RWPE1 (cell line): ENCODE measurements around the gene ATF6B.
A peak's percentile ranks its signal among the peaks of the same experiment; 100 is the strongest.

Source experiments
- CTCF ChIA-PET: fragments of 350-600 bp; sonication (Branson Sonifier 250); formaldehyde crosslinking; extraction: SDS; loops from one replicate; lab custom pipeline; 2021; lab: Yijun Ruan, JAX
- POLR2A ChIA-PET: fragments of 400-600 bp; formaldehyde crosslinking; extraction: SDS; loops from one replicate; lab custom pipeline; 2020; ENCODE audit warnings: antibody characterized with exemption; ENCODE audit not compliant: low non-redundant PET; lab: Yijun Ruan, JAX
- DNase-seq: peaks from one replicate; pipeline ENCODE4 v3.0.0; 2012; ENCODE audit warnings: low spot score
- H3K27ac ChIP-seq: fragments of 450-650 bp; 2 replicates; pipeline ENCODE4 v1.5.1; 2017
- TF ChIP-seq, protein P1 (sequence below): fragments of 450-650 bp; conservative IDR thresholded peaks from 2 replicates; pipeline ENCODE4 v1.5.1; 2017; ENCODE audit warnings: low read depth, mild to moderate bottlenecking

Gene ATF6B

DNA sequence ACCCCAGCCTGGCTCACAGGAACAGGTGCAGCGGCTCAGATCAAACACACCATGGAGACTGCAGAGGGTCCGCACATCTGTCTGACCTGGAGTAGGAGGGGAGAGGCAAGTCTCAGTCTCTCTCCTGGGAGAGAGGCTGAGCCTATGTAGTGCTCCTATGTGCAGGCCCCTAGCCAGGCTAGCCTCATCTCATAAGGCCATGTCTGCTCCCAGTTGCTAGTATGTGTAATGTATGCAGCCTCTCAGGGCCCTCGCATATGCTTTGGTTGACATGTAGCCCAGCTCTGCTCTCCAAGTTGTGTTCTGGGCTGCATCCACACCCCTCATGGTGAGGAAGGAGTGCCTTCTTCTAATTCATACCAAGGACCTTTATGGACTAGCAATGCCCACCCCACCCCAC lies 30.7 kb downstream of the ATF6B start:
- no peak overlapping the region for H3K27ac ChIP-seq
- TF ChIP-seq, protein P1, sequence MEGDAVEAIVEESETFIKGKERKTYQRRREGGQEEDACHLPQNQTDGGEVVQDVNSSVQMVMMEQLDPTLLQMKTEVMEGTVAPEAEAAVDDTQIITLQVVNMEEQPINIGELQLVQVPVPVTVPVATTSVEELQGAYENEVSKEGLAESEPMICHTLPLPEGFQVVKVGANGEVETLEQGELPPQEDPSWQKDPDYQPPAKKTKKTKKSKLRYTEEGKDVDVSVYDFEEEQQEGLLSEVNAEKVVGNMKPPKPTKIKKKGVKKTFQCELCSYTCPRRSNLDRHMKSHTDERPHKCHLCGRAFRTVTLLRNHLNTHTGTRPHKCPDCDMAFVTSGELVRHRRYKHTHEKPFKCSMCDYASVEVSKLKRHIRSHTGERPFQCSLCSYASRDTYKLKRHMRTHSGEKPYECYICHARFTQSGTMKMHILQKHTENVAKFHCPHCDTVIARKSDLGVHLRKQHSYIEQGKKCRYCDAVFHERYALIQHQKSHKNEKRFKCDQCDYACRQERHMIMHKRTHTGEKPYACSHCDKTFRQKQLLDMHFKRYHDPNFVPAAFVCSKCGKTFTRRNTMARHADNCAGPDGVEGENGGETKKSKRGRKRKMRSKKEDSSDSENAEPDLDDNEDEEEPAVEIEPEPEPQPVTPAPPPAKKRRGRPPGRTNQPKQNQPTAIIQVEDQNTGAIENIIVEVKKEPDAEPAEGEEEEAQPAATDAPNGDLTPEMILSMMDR = no peak
- ChIA-PET POLR2A (no interaction called here), CTCF (interaction anchor here (1.0 kb wide), 1 partner anchor 10 kb away, joined by 3 read pairs; no protein-coding TSS in a partner anchor)
- no peak for DNase-seq

DNA sequence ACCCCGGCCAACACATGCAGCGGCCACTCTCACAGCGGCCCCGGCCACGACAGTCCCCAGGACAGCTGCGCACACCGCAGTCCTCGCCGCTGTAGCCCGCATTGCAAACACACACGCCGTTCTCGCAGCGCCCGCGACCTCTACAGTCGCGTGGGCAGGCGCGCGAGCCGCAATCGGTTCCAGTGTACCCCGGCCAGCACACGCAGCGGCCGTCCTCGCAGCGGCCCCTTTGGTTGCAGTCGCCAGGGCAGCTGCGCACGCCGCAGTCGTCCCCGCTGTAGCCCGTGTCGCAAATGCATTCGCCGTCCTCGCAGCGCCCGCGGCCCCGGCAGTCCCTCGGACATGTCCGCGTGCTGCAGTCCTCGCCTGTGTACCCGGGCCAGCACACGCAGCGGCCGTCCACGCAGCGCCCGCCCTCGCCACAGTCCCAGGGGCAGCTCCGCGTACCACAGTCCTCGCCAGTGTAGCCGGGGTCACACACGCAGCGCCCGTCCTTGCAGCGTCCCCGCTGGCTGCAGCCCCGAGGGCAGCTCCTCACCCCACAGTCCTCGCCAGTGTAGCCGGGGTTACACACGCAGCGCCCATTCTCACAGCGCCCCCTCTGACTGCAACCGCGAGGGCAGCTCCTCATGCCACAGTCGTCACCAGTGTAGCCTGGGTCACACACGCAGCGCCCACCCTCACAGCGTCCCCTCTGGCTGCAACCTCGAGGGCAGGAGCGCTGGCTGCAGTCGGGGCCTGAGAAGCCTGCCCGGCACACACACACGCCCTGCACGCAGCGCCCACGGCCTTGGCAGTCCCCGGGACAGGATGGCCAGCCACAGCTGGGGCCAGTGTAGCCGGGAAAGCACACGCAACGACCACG lies 31.4 kb downstream of the ATF6B start:
- POLR2A ChIA-PET = no interaction called here

DNA sequence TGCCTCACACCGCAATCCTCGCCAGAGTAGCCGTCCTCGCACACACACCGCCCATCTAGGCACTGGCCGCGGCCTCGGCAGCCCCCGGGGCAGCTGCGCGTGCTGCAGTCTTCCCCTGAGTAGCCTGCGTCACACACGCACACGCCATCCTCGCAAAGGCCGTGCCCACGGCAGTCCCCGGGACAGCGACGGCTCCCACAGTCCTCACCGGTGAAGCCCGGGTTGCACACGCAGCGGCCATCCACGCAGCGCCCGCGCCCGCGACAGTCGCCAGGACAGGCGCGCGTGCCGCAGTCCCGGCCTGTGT lies 32.0 kb downstream of the ATF6B start:
- H3K27ac ChIP-seq = no peak overlapping the region
- ChIA-PET POLR2A (no interaction called here), CTCF (no interaction called here)
- DNase-seq = no peak
- TF ChIP-seq, protein P1 = no peak

More for the DNA sequence above, 31.4 kb downstream of the ATF6B start:
- H3K27ac ChIP-seq = no peak overlapping the region
- no peak for DNase-seq
- TF ChIP-seq, protein P1 = no peak
- CTCF ChIA-PET = interaction anchor here (1.0 kb wide), 1 partner anchor 10 kb away, joined by 3 read pairs; no protein-coding TSS in a partner anchor

DNA sequence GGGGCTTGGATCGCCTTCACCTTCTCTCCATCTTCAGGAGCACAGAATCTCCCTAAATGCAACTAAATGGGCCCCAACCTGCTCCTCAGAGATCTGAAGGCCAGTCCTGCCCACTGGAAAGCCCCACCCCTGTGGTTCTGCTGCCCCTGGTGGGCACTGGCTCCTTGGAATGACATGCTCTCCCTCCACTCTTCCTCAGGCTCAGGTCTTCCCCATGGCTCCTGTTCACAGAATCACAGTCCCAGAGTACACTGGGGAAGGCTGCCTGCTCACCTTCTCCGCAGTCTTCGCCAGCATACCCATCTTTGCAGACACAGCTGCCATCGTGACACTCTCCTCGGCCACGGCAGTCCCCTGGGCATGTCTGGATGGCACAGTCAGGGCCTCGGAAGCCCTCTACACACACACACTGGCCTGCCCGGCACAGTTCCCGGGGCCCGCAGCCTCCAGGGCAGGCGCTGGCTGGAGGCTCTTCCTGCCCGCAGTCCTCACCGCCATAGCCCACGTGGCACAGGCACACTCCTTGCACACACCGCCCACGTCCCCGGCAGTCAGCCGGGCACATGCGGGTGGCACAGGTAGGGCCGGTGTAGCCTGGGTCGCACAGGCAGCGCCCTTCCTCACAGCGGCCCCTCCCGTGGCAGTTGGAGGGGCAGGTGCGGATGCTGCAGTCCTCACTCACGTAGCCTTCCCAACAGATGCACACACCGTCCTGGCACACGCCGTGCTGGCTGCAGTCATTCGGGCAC lies 32.5 kb downstream of the ATF6B start:
- ChIA-PET CTCF (interaction anchor here (0.6 kb wide), 1 partner anchor 123 kb away, joined by 3 read pairs; no protein-coding TSS in a partner anchor), POLR2A (no interaction called here)
- TF ChIP-seq, protein P1 = no peak
- no peak overlapping the region for H3K27ac ChIP-seq
- DNase-seq = no peak

DNA sequence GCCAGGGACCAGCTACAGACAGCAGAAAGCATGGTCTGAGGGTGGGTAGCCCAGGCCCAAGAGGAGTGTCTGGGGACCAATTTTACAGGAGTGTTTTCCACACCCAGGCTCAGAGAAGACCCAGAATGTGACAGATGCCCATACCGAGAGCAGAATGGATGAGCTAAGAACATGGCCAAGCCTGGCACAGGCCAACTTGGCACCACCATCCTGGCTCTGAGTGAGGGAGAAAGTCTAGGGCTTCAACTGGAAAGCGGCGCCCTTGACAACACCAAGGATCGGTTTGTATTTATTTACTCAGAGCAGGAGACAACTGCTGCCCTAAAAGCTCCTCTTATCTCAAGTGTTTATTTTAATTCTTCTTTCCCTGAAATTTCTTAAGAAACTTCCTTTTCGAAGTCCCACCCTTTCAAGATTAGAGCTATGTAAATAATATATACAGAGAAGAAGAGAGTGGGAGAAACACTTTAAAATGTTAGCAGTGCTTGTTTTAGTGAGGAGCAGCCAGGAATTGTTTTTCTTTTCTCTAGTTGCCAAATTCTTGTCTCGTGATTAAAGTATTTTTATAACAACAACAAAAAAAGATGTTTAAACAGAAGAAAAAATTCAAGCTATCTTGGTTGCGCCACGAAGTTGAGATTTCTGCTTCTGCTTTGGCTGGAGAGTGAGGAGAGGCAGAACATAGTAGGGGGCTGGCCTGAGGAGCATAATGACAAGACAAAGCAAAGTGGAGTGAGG lies 35.1 kb downstream of the ATF6B start:
- ChIA-PET CTCF (interaction anchor here (0.8 kb wide), 1 partner anchor 107 kb away, joined by 4 read pairs; no protein-coding TSS in a partner anchor), POLR2A (no interaction called here)
- TF ChIP-seq, protein P1 = no peak
- no peak for DNase-seq
- peak overlapping the region; percentile 5; the same call in 1 of the 2 replicates for H3K27ac ChIP-seq
